Neural progenitor cell (in vitro differentiated cells): ENCODE measurements around the gene ARTN.

Experiments used
- EZH2 ChIP-seq: fragments of 200-600 bp; sonication (generic); IDR thresholded peaks from 2 replicates; pipeline ENCODE4 v1.6.1; 2017; ENCODE audit warnings: antibody characterized with exemption, mild to moderate bottlenecking, moderate library complexity
- EZH2phosphoT487 ChIP-seq: fragments of 200-600 bp; sonication (generic); IDR thresholded peaks from 2 replicates; pipeline ENCODE4 v1.6.1; 2017; ENCODE audit warnings: antibody characterized with exemption
- TF ChIP-seq, protein P1 (sequence below): fragments of 200-600 bp; sonication (generic); IDR thresholded peaks from 2 replicates; pipeline ENCODE4 v1.5.1; 2017; ENCODE audit warnings: antibody characterized with exemption, mild to moderate bottlenecking

DNA sequence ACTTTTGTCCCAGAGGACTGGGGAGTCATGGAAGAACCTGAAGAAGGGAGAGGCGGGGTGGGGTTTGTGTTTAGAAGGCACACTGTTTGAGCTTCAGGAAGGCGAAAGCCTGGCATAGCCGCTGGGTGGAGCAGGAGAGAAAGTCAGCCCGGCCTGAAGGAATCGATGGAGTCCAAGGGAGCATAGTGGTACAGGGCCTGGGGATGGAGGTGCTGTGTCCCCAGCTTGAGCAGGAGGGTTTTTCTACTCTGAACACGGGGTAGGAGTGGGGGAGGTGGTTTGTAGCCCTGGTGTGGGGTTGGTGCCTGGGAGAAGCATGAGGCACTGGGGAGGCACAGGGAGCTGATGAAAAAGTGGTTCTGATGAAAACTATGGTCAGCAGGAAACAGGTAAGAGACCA lies 53.1 kb downstream of the ARTN start:
- TF ChIP-seq EZH2 (no peak), EZH2phosphoT487 (no peak)
- TF ChIP-seq, protein P1, sequence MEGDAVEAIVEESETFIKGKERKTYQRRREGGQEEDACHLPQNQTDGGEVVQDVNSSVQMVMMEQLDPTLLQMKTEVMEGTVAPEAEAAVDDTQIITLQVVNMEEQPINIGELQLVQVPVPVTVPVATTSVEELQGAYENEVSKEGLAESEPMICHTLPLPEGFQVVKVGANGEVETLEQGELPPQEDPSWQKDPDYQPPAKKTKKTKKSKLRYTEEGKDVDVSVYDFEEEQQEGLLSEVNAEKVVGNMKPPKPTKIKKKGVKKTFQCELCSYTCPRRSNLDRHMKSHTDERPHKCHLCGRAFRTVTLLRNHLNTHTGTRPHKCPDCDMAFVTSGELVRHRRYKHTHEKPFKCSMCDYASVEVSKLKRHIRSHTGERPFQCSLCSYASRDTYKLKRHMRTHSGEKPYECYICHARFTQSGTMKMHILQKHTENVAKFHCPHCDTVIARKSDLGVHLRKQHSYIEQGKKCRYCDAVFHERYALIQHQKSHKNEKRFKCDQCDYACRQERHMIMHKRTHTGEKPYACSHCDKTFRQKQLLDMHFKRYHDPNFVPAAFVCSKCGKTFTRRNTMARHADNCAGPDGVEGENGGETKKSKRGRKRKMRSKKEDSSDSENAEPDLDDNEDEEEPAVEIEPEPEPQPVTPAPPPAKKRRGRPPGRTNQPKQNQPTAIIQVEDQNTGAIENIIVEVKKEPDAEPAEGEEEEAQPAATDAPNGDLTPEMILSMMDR, result no peak
